ENCODE results near the gene DAGLA.

GRCh38 chr11:61768376-61769076, 88.3 kb downstream of the DAGLA start:
- TF ChIP-seq, protein P1, sequence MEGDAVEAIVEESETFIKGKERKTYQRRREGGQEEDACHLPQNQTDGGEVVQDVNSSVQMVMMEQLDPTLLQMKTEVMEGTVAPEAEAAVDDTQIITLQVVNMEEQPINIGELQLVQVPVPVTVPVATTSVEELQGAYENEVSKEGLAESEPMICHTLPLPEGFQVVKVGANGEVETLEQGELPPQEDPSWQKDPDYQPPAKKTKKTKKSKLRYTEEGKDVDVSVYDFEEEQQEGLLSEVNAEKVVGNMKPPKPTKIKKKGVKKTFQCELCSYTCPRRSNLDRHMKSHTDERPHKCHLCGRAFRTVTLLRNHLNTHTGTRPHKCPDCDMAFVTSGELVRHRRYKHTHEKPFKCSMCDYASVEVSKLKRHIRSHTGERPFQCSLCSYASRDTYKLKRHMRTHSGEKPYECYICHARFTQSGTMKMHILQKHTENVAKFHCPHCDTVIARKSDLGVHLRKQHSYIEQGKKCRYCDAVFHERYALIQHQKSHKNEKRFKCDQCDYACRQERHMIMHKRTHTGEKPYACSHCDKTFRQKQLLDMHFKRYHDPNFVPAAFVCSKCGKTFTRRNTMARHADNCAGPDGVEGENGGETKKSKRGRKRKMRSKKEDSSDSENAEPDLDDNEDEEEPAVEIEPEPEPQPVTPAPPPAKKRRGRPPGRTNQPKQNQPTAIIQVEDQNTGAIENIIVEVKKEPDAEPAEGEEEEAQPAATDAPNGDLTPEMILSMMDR (IDR thresholded peaks at IDR 0.05), result no peak
- no peak for TF ChIP-seq POLR2A (IDR thresholded peaks at IDR 0.05)

Data from uterus (tissue), 2 donors.